ENCODE measurements around the gene UNC119.

GRCh38 chr17:28536532-28537218 lies 15.7 kb downstream of the UNC119 start:
- no peak for TF ChIP-seq CTCF (IDR thresholded peaks at IDR 0.05)
- TF ChIP-seq POLR2A (IDR thresholded peaks at IDR 0.05): no peak

Measured in adrenal gland (tissue), 5 donors.